GM19455 (cell line): ENCODE measurements around the gene SELENOW.
A peak's percentile ranks its signal among the peaks of the same experiment; 100 is the strongest.
"Not testable (repeated sequence)": the region's sequence is repeated elsewhere in the genome, so short reads cannot be mapped to it uniquely, and the experiment has no call there.

Experiments used
- ATAC-seq: cut with Tn5 transposase; IDR thresholded peaks from one replicate; pipeline ENCODE4 v1.9.1; 2021; ENCODE audit not compliant: unreplicated experiment

Gene SELENOW

GRCh38 chr19:47778049-47778953, at the start of gene SELENOW:
TSS of gene SELENOW (plus strand) at chr19:47778703. CDS start at chr19:47778786, 83 bp downstream.
- peak; percentile 78 for ATAC-seq

GRCh38 chr19:47729468-47729798, 49.1 kb upstream of the SELENOW start:
- ATAC-seq: no peak

- ATAC-seq: no peak
These were observed 48.5 kb upstream of the SELENOW start for GRCh38 chr19:47729799-47730520.

- no peak for ATAC-seq
These were observed 48.0 kb upstream of the SELENOW start for GRCh38 chr19:47730521-47730889.

- ATAC-seq: no peak
These were observed 47.6 kb upstream of the SELENOW start for GRCh38 chr19:47730910-47731309.

- ATAC-seq: no peak
These were observed 43.4 kb upstream of the SELENOW start for GRCh38 chr19:47735131-47735530.

GRCh38 chr19:47740866-47741519, 37.5 kb upstream of the SELENOW start:
- no peak for ATAC-seq

GRCh38 chr19:47741544-47742140, 36.9 kb upstream of the SELENOW start:
- no peak for ATAC-seq

GRCh38 chr19:47742634-47743033, 35.9 kb upstream of the SELENOW start:
- ATAC-seq: no peak

- ATAC-seq: peak; percentile 64
These were observed 33.2 kb upstream of the SELENOW start, which contains the start of gene NOP53 for GRCh38 chr19:47745010-47745901. TSS of gene NOP53 (plus strand) at chr19:47745546. CDS start at chr19:47745560, 14 bp downstream.

GRCh38 chr19:47746129-47746528, 32.4 kb upstream of the SELENOW start:
- not testable (repeated sequence) for ATAC-seq

- no peak for ATAC-seq
These were observed 29.2 kb upstream of the SELENOW start for GRCh38 chr19:47749326-47749725.

GRCh38 chr19:47750752-47751151, 27.8 kb upstream of the SELENOW start:
- no peak for ATAC-seq

- ATAC-seq: no peak
These were observed 25.9 kb upstream of the SELENOW start for GRCh38 chr19:47752440-47753211.

- no peak for ATAC-seq
These were observed 24.1 kb upstream of the SELENOW start for GRCh38 chr19:47754206-47755064.

- ATAC-seq: no peak
These were observed 23.3 kb upstream of the SELENOW start for GRCh38 chr19:47755065-47755761.

- ATAC-seq: no peak
These were observed 22.5 kb upstream of the SELENOW start for GRCh38 chr19:47755762-47756626.
